ENCODE measurements around the gene AMPD2. TPM values are rescaled to one million over a fixed set of nuclear protein-coding genes. Genes with fewer than 3 reads are reported as not detected.

Gene AMPD2
- total and polyA plus RNA-seq, 10 donors = 25.2 to 193 (median 143) TPM

- no peaks in the 10 kb centered on the region for H3K27me3 ChIP-seq (replicated peaks in 1 of 7)
- H3K4me1 ChIP-seq = peaks cover 28 to 53% (median 44%) of the 10 kb centered on the region in 6 donors
- peak overlapping the region in 2 of 8 donors; percentile 14 to 90 for H3K27ac ChIP-seq
- H3K36me3 ChIP-seq = peaks cover 0 to 61% (median 50%) of the 10 kb centered on the region in 6 donors
- H3K9me3 ChIP-seq = no peaks in the 10 kb centered on the region
- 86 to 92% (median 88%) methylated on average over 32 of the region's 32 CpGs for WGBS, 5 donors
- DNase-seq = no peak
- no peak overlapping the region for H3K4me3 ChIP-seq
- intact Hi-C loops (cut with DNase I; ENCODE audit: low total_unique reads) = loop anchor here (5.0 kb wide), 1 partner anchor 79 kb away; the partner anchor contains the start of gene GNAI3
- TF ChIP-seq POLR2A (IDR thresholded peaks at IDR 0.05) = no peak
- TF ChIP-seq POLR2AphosphoS5 (IDR thresholded peaks at IDR 0.05) = no peak
- TF ChIP-seq, protein P1, sequence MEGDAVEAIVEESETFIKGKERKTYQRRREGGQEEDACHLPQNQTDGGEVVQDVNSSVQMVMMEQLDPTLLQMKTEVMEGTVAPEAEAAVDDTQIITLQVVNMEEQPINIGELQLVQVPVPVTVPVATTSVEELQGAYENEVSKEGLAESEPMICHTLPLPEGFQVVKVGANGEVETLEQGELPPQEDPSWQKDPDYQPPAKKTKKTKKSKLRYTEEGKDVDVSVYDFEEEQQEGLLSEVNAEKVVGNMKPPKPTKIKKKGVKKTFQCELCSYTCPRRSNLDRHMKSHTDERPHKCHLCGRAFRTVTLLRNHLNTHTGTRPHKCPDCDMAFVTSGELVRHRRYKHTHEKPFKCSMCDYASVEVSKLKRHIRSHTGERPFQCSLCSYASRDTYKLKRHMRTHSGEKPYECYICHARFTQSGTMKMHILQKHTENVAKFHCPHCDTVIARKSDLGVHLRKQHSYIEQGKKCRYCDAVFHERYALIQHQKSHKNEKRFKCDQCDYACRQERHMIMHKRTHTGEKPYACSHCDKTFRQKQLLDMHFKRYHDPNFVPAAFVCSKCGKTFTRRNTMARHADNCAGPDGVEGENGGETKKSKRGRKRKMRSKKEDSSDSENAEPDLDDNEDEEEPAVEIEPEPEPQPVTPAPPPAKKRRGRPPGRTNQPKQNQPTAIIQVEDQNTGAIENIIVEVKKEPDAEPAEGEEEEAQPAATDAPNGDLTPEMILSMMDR (IDR thresholded peaks at IDR 0.05 in 8 of 11, conservative IDR thresholded peaks at IDR 0.05 in 3 of 11) = no peak
Measured at GRCh38 chr1:109625601-109626560, 6.2 kb downstream of the AMPD2 start.

GRCh38 chr1:109626682-109627408 is 7.2 kb downstream of the AMPD2 start:
- Histone ChIP-seq H3K4me3 (no peak overlapping the region), H3K36me3 (peaks cover 0 to 70% (median 58%) of the 10 kb centered on the region in 6 donors), H3K27ac (no peak overlapping the region), H3K4me1 (peaks cover 23 to 52% (median 36%) of the 10 kb centered on the region in 6 donors), H3K27me3 (replicated peaks in 1 of 7) (no peaks in the 10 kb centered on the region), H3K9me3 (no peaks in the 10 kb centered on the region)
- peak in 2 of 3 donors; percentile 12 to 36 for TF ChIP-seq POLR2AphosphoS5 (IDR thresholded peaks at IDR 0.05)
- TF ChIP-seq, protein P1 (IDR thresholded peaks at IDR 0.05 in 8 of 11, conservative IDR thresholded peaks at IDR 0.05 in 3 of 11) = no peak
- 95 to 98% (median 96%) methylated on average over 9 to 21 of the region's 21 CpGs for WGBS, 5 donors
- no peak for DNase-seq
- intact Hi-C loops (cut with DNase I; ENCODE audit: low total_unique reads) = loop anchor here (5.0 kb wide), 1 partner anchor 80 kb away; the partner anchor contains the start of gene GNAI3

DNA sequence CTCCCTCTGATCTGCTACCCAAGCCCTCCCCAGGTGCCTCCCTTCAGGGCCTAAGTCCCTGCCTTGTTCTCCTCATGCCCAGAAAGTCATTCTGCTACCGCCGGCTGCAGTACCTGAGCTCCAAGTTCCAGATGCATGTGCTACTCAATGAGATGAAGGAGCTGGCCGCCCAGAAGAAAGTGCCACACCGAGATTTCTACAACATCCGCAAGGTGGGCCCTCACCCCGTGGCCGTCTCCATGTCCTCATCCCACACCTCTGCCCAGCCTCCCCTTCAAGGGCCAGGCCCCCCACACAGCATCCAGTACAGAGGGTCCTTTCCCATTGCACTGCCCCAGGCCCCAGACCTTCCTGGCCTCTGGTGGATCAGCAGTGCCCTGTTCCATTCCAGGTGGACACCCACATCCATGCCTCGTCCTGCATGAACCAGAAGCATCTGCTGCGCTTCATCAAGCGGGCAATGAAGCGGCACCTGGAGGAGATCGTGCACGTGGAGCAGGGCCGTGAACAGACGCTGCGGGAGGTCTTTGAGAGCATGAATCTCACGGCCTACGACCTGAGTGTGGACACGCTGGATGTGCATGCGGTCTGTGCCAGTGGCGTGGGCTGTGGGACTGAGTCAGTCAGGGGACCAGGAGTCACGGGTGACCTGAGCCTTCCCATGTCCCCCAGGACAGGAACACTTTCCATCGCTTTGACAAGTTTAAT is 8.2 kb downstream of the AMPD2 start:
- Histone ChIP-seq H3K9me3 (no peaks in the 10 kb centered on the region), H3K36me3 (peaks cover 0 to 80% (median 60%) of the 10 kb centered on the region in 6 donors), H3K27ac (no peak overlapping the region), H3K4me3 (no peak overlapping the region), H3K27me3 (replicated peaks in 1 of 7) (no peaks in the 10 kb centered on the region), H3K4me1 (peaks cover 13 to 49% (median 29%) of the 10 kb centered on the region in 6 donors)
- intact Hi-C loops (cut with DNase I; ENCODE audit: low total_unique reads) = loop anchor here (5.0 kb wide), 1 partner anchor 81 kb away; the partner anchor contains the start of gene GNAI3
- TF ChIP-seq, protein P1 (IDR thresholded peaks at IDR 0.05 in 8 of 11, conservative IDR thresholded peaks at IDR 0.05 in 3 of 11) = no peak
- TF ChIP-seq POLR2AphosphoS5 (IDR thresholded peaks at IDR 0.05) (peak in 2 of 3 donors; percentile 16 to 37), POLR2A (IDR thresholded peaks at IDR 0.05) (no peak)
- WGBS, 5 donors = 85 to 95% (median 92%) methylated on average over 18 to 23 of the region's 23 CpGs
- DNase-seq = no peak

Data from spleen (tissue), 11 donors.